Ovary (tissue), 3 donors: ENCODE results near the gene ADAMTS17.

Experiments used
- CTCF ChIP-seq, 3 donors: fragments of 450-650 bp in 2 of 3; fragments of 200-600 bp in 1 of 3; IDR thresholded peaks; one replicate each; pipeline versions ENCODE4 v1.5.1 to v1.8.0; 2016 to 2022; ENCODE audit warnings: antibody characterized with exemption in 3 of 3, mild to moderate bottlenecking in 1 of 3
- POLR2A ChIP-seq: fragments of 450-650 bp; IDR thresholded peaks from one replicate; pipeline ENCODE4 v1.6.1; 2017; ENCODE audit warnings: antibody characterized with exemption, mild to moderate bottlenecking, moderate library complexity
- donor health status: DM: no; HTN: no; CAD: no.

GRCh38 chr15:100132309-100132708 lies 209.5 kb downstream of the ADAMTS17 start:
- TF ChIP-seq CTCF (IDR thresholded peaks at IDR 0.05) (no peak), POLR2A (no peak)
